ENCODE data around the gene PAX2. TPM values are rescaled to one million over a fixed set of nuclear protein-coding genes. Genes with fewer than 3 reads are reported as not detected.

The PAX2 gene
- total and polyA plus RNA-seq, 2 of the 8 experiments (the other 6 are each of a cell fraction or from before 2014, with no cell fraction given) = 0.02 TPM; not detected in 1

- Histone ChIP-seq H3K79me2 (ENCODE audit: control insufficient read depth in 1 of 2, insufficient read depth in 2 of 2, low read length in 2 of 2) (no peaks in the 10 kb centered on the region), H3K14ac (ENCODE audit: insufficient read length) (no peak overlapping the region), H3K23ac (ENCODE audit: insufficient read length) (no peak overlapping the region), H2BK12ac (ENCODE audit: low read depth, low read length) (no peak overlapping the region), H3K4me1 (replicated peaks in 1 of 4; ENCODE audit: control insufficient read depth in 3 of 4, insufficient read depth in 4 of 4, low read length in 3 of 4) (no peaks in the 10 kb centered on the region), H4K20me1 (replicated peaks in 1 of 2; ENCODE audit: control insufficient read depth in 1 of 2, insufficient read depth in 2 of 2, low read length in 2 of 2) (no peaks in the 10 kb centered on the region), H2BK120ac (replicated peaks; ENCODE audit: low read depth, low read length) (no peak overlapping the region), H2BK5ac (ENCODE audit: low read depth, low read length) (no peak overlapping the region), H3K56ac (replicated peaks; ENCODE audit: insufficient read length, low read depth, low read length) (no peak overlapping the region), H3K27me3 (replicated peaks in 1 of 4; ENCODE audit: control insufficient read depth in 3 of 4, extremely low read depth in 1 of 4, insufficient read depth in 3 of 4, low read length in 3 of 4) (peaks cover 0 to 7% (median 4%) of the 10 kb centered on the region in 4 experiments; a peak in 4 of 7 replicates), H3K9ac (replicated peaks in 1 of 4; ENCODE audit: extremely low read depth in 1 of 4, low read depth in 3 of 4, low read length in 3 of 4) (no peak overlapping the region), H2BK20ac (ENCODE audit: low read length) (no peak overlapping the region), H3K4ac (replicated peaks; ENCODE audit: insufficient read length, low read depth, low read length) (no peak overlapping the region), H4K91ac (replicated peaks; ENCODE audit: insufficient read length, low read length) (no peak overlapping the region), H3K4me3 (ENCODE audit: extremely low read depth in 1 of 4, insufficient read depth in 2 of 4, low read depth in 3 of 4, low read length in 4 of 4) (no peak overlapping the region), H3K9me3 (ENCODE audit: insufficient read depth in 2 of 2, low read depth in 1 of 2, low read length in 1 of 2) (no peaks in the 10 kb centered on the region), H3K18ac (ENCODE audit: extremely low read depth, low read length) (no peak overlapping the region), H4K5ac (ENCODE audit: insufficient read length, low read depth, low read length) (no peak overlapping the region), H2AFZ (ENCODE audit: low read length) (no peak overlapping the region), H2AK5ac (ENCODE audit: low read depth, low read length) (no peak overlapping the region), H4K8ac (ENCODE audit: extremely low read depth, insufficient read depth, low read length) (no peak overlapping the region), H3K79me1 (ENCODE audit: low read depth, low read length) (no peaks in the 10 kb centered on the region), H2BK15ac (ENCODE audit: low read length) (no peak overlapping the region), H3K23me2 (ENCODE audit: low read depth, low read length) (no peaks in the 10 kb centered on the region; the same call in 1 of the 2 replicates), H3K36me3 (ENCODE audit: control insufficient read depth in 2 of 4, insufficient read depth in 4 of 4, low read length in 3 of 4) (no peaks in the 10 kb centered on the region), H3K4me2 (ENCODE audit: insufficient read depth in 1 of 2, low read depth in 2 of 2, low read length in 2 of 2) (no peak overlapping the region), H3K27ac (ENCODE audit: low read depth, low read length) (no peak overlapping the region)
- TF ChIP-seq SIX5 (IDR thresholded peaks at IDR 0.05; ENCODE audit: low read depth, low read length) = no peak
- TF ChIP-seq CEBPB (IDR thresholded peaks at IDR 0.05; ENCODE audit: low read depth, low read length) = no peak
- TF ChIP-seq YY1 (IDR thresholded peaks at IDR 0.05; ENCODE audit: low read depth, low read length) = no peak
- TF ChIP-seq ATF3 (IDR thresholded peaks at IDR 0.05; ENCODE audit: insufficient read depth, low read depth, low read length) = no peak
- no peak for TF ChIP-seq FOSL1 (IDR thresholded peaks at IDR 0.05; ENCODE audit: insufficient read depth, low read depth, low read length)
- no peak for TF ChIP-seq TBP (IDR thresholded peaks at IDR 0.05; ENCODE audit: low read depth, low read length)
- no peak for TF ChIP-seq SAP30 (IDR thresholded peaks at IDR 0.05; ENCODE audit: insufficient read depth, insufficient replicate concordance, low read length)
- TF ChIP-seq RXRA (IDR thresholded peaks at IDR 0.05; ENCODE audit: insufficient read depth, low read depth, low read length) = no peak
- TF ChIP-seq RBBP5 (IDR thresholded peaks at IDR 0.05; ENCODE audit: borderline replicate concordance, low read depth, low read length) = no peak
- no peak for TF ChIP-seq HDAC6 (IDR thresholded peaks at IDR 0.05; ENCODE audit: low read depth, low read length)
- TF ChIP-seq CREB1 (IDR thresholded peaks at IDR 0.05) = no peak
- no peak for TF ChIP-seq SUZ12 (IDR thresholded peaks at IDR 0.05; ENCODE audit: low read length)
- no peak for TF ChIP-seq SP4 (IDR thresholded peaks at IDR 0.05; ENCODE audit: low read length)
- TF ChIP-seq SIRT6 (IDR thresholded peaks at IDR 0.05; ENCODE audit: low read length) = no peak
- DNase-seq (ENCODE audit: low read depth in 1 of 2, low spot score in 2 of 2) = no peak
- WGBS, 2 experiments (ENCODE audit: extremely low coverage in 1 of 2, insufficient coverage in 1 of 2, insufficient read length in 1 of 2, insufficient replicate concordance in 2 of 2, low coverage in 1 of 2, low lambda C conversion rate in 2 of 2, missing lambda C conversion rate in 1 of 2) = 79% methylated on average over 5 of the region's 5 CpGs; no CpG with 5 or more reads in 1 of the 2 experiments
- ChIA-PET CTCF (ENCODE audit: partially characterized antibody) (interaction anchor here (0.7 to 5.2 kb wide), 19 partner anchors 11 to 198 kb away, joined by 3 to 19 read pairs (median 3); no protein-coding TSS in a partner anchor), POLR2A (ENCODE audit: partially characterized antibody) (interaction anchor here (2.1 kb wide), 1 partner anchor 21 kb away, joined by 5 read pairs; no protein-coding TSS in a partner anchor)
- no peak for FAIRE-seq
Measured at GRCh38 chr10:100767422-100767775, 22.0 kb downstream of the PAX2 start.

Measured in H1 (cell line).